Left lung (tissue), 10 donors: ENCODE measurements around the gene SMCP. TPM values are rescaled to one million over a fixed set of nuclear protein-coding genes. Genes with fewer than 3 reads are reported as not detected.

Experiments used
- ATAC-seq: fragments of 200-7000 bp; cut with Tn5 transposase; one replicate; pipeline ENCODE4 v1.9.1; 2020; ENCODE audit warnings: moderate library complexity
- DNase-seq, 4 donors: peaks; one replicate each; pipeline ENCODE4 v3.0.0-alpha.2; 2013 to 2020
- H3K27ac ChIP-seq, 2 donors: fragments of 200-600 bp; sonication (generic) in 1 of 2; one replicate each; pipeline versions ENCODE4 v1.5.0 to v1.8.0; 2020 to 2021
- H3K27me3 ChIP-seq, 2 donors: fragments of 200-600 bp; sonication (generic) in 1 of 2; one replicate each; pipeline versions ENCODE4 v1.5.0 to v1.8.0; 2020 to 2021
- H3K36me3 ChIP-seq, 2 donors: fragments of 200-600 bp; sonication (generic) in 1 of 2; one replicate each; pipeline versions ENCODE4 v1.5.0 to v1.8.0; 2020 to 2021
- H3K4me1 ChIP-seq, 2 donors: fragments of 200-600 bp; one replicate each; pipeline ENCODE4 v1.8.0; 2021
- H3K4me3 ChIP-seq, 2 donors: fragments of 200-600 bp; sonication (generic) in 1 of 2; one replicate each; pipeline versions ENCODE4 v1.5.0 to v1.8.0; 2020 to 2021; ENCODE audit warnings: mild to moderate bottlenecking in 1 of 2
- H3K9me3 ChIP-seq, 2 donors: fragments of 200-600 bp; sonication (generic) in 1 of 2; one replicate each; pipeline versions ENCODE4 v1.5.0 to v1.8.0; 2020 to 2021
- CTCF ChIP-seq, 2 donors: fragments of 200-600 bp; sonication (generic) in 1 of 2; IDR thresholded peaks; one replicate each; pipeline versions ENCODE4 v1.5.0 to v1.8.0; 2021; ENCODE audit warnings: antibody characterized with exemption in 2 of 2
- intact Hi-C, 2 donors: fragments of 100-400 bp; cut with DNase I; formaldehyde crosslinking; loops; one replicate each; pipeline versions ENCODE4 v1.11.2 to v1.14.2; 2022
- polyA plus RNA-seq, 6 donors: library from polyadenylated mRNA; unstranded; fragments of 120-200 nt; gene quantifications; one replicate each; pipeline ENCODE4 v1.2.1, GENCODE V29; 2013; ENCODE audit not compliant: insufficient read length in 6 of 6
- total RNA-seq, 2 donors: library from RNA; stranded (reverse); fragmentation: NEBNext Ultra II Directional; extraction: Animal tissue kit (Norgen Biotek cat#: 25700); gene quantifications; one replicate each; pipeline ENCODE4 v1.2.1, GENCODE V29; 2021
- donor health status: DM: no; HTN: yes; CAD: no.
- donor health status: DM: no; HTN: no; CAD: no.

The SMCP gene
- total and polyA plus RNA-seq, 8 donors: not detected

GRCh38 chr1:152907686-152908601 lies 29.8 kb downstream of the SMCP start, which contains the start of gene IVL:
Gene IVL (plus strand): TSS chr1:152908546. CDS start chr1:152909798, 1,252 bp downstream.
- Histone ChIP-seq H3K27me3 (peaks cover 0 to 29% of the 10 kb centered on the region in 2 donors), H3K36me3 (no peaks in the 10 kb centered on the region), H3K27ac (no peak within 1 kb of the TSS), H3K9me3 (no peaks in the 10 kb centered on the region), H3K4me1 (no peaks in the 10 kb centered on the region), H3K4me3 (no peak within 1 kb of the TSS)
- DNase-seq (peak in 2 of 4 donors; percentile 27 to 49), ATAC-seq (peak; percentile 80)
- intact Hi-C loops: no loop called here
- no peak for TF ChIP-seq CTCF (IDR thresholded peaks at IDR 0.05)

- no peaks in the 10 kb centered on the region for H3K9me3 ChIP-seq
- H3K27me3 ChIP-seq: peaks cover 0 to 25% of the 10 kb centered on the region in 2 donors
- no peak for TF ChIP-seq CTCF (IDR thresholded peaks at IDR 0.05)
- no peak overlapping the region for H3K4me3 ChIP-seq
- intact Hi-C loops: no loop called here
- ATAC-seq: no peak
- no peaks in the 10 kb centered on the region for H3K36me3 ChIP-seq
- H3K4me1 ChIP-seq: no peaks in the 10 kb centered on the region
- H3K27ac ChIP-seq: no peak overlapping the region
- no peak for DNase-seq
Measured at GRCh38 chr1:152909206-152909605, 31.1 kb downstream of the SMCP start.

- no peak for TF ChIP-seq CTCF (IDR thresholded peaks at IDR 0.05)
- Histone ChIP-seq H3K36me3 (no peaks in the 10 kb centered on the region), H3K27me3 (peaks cover 0 to 24% of the 10 kb centered on the region in 2 donors), H3K4me1 (no peaks in the 10 kb centered on the region), H3K4me3 (no peak overlapping the region), H3K9me3 (no peaks in the 10 kb centered on the region), H3K27ac (no peak overlapping the region)
- DNase-seq (no peak), ATAC-seq (peak; percentile 33)
- intact Hi-C loops: no loop called here
Measured at GRCh38 chr1:152912471-152912870, 34.3 kb downstream of the SMCP start.

- intact Hi-C loops: no loop called here
- H3K9me3 ChIP-seq: no peaks in the 10 kb centered on the region
- H3K27ac ChIP-seq: no peak overlapping the region
- H3K4me1 ChIP-seq: no peaks in the 10 kb centered on the region
- no peak for TF ChIP-seq CTCF (IDR thresholded peaks at IDR 0.05)
- DNase-seq (no peak), ATAC-seq (peak; percentile 38)
- H3K4me3 ChIP-seq: no peak overlapping the region
- H3K36me3 ChIP-seq: no peaks in the 10 kb centered on the region
- H3K27me3 ChIP-seq: peaks cover 0 to 24% of the 10 kb centered on the region in 2 donors
Measured at GRCh38 chr1:152912900-152913299, 34.8 kb downstream of the SMCP start.

GRCh38 chr1:152917794-152918193 lies 39.7 kb downstream of the SMCP start:
- Histone ChIP-seq H3K36me3 (no peaks in the 10 kb centered on the region), H3K4me3 (no peak overlapping the region), H3K9me3 (no peaks in the 10 kb centered on the region), H3K4me1 (no peaks in the 10 kb centered on the region), H3K27ac (no peak overlapping the region), H3K27me3 (no peaks in the 10 kb centered on the region)
- peak; percentile 59 for ATAC-seq
- no peak for TF ChIP-seq CTCF (IDR thresholded peaks at IDR 0.05)
- peak in 1 of 4 donors; percentile 15 for DNase-seq
- intact Hi-C loops: no loop called here
